ENCODE data around the gene MAP1LC3A.
A peak's percentile ranks its signal among the peaks of the same experiment; 100 is the strongest.

MAP1LC3A gene

DNA sequence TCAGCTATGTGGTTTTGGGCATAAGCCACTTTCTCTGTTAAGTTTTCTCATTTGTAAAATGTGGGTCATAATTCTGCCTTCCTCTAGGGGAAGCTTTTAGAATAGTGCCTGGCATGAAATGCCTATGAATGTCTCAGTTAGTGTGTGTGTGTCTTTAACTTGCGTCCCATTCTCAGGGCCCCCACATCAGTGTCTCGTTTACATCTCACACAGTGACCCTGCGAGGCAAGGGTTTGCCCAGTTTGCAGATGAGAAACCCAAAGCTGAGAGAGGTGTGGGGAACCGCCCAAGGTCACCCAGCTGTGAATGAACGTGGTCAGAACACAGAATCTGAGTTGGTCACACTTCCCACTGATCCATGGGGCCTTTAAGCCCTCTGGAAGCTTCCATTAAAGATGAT, 28.2 kb upstream of the MAP1LC3A start:
- no peak for DNase-seq

DNA sequence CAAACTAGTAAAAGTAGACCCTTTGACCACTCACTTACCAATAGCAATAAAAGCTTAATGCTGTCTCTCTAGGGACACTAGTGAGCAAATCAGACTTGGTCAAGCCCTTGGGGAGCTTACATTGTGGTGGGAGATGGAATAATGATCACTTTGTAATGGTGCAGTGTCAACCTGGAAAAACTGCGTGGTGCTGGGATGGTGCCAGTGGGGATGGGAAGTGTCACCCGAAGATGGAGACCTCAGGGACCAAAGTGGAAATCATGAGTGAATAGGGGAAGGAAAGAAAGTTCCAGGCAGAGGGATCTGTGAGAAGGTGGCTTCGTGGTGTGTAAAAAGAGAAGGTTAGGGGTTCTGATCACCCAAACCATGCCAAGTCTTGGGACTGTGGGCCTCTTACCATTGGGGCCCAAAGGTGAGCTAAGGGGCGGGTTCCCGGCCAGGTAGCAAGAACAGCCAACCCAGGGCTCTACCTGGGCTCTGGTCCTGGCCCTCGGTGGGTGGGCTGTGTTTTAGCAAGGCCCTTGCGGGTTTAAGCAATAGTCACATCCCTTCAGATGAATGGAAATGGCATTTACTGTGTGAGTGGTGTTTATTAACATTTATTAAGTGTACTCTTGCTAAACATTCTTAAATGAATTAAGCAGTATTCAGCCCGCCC, 26.8 kb upstream of the MAP1LC3A start:
- no peak for DNase-seq

DNA sequence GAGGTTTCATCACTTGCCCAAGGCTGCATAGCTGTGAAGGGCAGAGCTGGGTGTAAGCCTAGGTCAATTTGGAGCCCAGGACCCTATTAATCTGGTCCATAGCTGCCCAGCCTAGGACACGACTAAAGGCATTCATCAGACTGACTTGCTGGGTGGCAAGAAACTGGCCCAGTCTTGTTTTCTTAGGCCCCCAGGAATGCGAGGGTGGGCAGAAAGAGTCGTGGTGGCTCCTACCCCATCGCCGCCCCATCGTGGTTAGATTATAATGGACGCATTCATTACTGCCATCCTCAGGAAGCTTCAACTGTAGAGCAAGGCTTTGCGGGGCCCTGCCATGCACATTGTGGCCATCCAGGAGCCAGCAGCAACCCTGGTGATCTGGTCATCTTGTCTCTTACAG, 26.2 kb upstream of the MAP1LC3A start:
- DNase-seq = no peak

DNA sequence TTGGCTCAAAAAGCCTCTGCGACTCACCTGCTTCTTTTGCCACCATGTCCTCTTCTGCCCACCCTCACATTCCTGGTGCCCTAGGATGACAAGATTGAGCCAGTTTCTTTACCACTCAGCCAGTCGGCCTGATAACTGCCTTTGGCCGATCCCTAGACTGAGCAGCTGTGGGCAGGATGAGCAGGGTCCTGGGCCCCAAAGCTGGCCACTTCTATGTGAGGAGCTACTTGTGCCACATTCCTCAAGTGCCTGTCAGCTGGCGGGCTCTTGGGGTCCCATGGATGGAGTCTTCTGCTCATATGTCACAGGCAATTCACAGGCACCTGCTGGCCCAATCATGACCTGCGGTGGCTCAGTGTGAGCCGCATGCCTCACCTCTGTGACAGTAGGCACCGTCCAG, 25.8 kb upstream of the MAP1LC3A start:
- DNase-seq = no peak

DNA sequence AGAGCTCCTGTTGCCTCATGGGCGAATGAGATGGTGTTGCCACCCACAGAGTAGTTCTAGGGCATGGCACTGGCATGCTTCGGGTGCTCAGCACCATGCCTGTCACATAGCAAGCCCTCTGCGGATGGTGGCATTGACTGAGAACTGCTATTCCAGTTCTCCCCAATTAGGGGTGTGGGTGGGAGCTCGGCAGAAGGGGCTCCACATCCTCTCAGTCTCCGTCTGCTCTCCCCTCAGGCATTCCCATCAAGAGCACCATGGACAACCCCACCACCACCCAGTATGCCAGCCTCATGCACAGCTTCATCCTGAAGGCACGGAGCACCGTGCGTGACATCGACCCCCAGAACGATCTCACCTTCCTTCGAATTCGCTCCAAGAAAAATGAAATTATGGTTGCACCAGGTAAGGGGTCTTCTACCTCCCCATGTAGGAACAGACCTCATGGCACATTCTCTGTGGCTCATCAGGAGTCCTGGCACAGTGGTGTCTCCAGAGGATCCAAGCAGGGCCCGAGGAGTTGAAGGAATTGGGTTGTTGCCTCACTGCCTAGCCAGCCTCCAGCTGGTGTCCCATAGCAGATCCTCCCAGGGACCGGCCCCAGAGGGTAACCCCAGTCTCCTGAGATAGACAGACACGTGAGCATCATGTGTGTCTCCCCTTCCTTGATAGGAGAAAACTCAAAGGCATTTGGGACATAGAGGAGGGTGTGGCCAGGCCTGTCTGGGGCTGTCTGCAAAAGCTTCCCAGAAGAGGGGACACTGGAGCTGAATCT, 23.9 kb upstream of the MAP1LC3A start:
- no peak for DNase-seq

DNA sequence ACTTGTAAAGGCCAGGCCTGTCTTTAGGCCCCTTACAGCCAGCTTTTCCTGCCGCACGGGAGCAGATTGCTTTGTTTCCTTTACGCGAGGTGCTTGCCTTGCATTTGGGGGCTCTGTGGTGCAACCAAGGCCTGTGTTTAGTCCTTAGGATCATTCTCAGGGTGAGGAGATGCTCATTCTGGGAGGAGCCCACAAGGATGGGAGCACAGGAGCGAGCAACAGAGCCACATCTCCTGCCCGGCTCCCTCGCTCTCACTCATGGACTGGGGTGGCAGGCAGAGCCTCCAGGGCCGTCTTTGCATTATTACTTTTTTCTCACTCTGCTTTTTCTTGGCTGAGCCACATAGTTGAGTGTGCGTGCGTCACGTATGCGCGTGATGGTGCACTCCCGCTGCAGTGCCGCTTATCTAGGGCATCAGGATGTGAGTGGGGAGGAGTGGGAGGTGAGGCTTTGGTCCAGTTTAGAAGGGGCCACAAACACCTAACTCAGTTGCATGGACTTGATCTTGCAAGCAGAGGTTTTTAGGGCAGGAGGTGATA, 23.1 kb upstream of the MAP1LC3A start:
- DNase-seq = no peak

DNA sequence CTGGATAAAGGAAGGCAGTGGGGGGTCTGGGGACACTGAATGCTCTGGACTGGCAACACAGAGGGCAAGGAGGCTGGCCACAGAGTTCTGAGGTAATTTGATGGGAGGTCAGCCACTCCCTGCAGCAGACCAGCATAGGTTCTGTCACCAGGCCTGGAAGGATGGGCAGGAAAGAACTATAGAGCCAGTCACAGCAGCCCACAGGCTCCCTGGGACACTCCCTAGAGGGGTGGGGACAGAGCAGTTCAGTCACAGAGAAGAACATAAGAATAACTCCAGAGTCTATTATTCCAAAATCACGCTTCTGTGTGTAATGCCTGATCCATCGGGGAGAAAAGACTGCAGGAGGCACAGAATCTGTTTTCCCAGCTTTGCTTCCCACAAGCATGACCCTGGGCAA, 22.7 kb upstream of the MAP1LC3A start:
- no peak for DNase-seq

DNA sequence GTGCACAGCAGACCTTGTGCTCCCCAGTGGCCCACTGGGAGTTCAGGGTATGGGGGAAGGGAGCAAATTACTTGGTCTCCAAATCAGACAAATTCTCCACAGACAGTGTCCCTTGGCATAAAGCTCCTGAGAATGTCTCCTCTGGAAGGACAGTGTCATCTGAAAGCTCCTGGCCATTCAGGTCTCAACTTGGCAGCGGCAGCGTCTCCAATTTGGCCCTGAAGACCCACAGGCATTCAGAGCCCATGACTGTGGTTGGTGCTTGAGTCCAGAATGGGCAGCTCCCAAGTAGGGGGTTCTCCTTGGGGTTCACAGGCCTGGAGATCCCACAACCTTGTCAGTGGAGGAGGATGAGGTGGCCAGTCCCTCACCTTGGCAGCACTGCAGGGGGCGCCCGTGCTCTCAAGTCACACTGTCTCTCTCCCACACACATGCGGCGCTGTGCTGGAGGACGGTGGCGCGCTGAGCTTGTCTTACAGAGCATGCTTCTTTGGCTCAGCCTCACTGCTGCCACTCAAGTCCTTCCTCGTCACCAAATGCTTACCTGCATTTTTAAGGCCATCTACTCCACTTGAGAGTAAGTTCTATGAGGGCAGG, 21.6 kb upstream of the MAP1LC3A start:
- DNase-seq = no peak

DNA sequence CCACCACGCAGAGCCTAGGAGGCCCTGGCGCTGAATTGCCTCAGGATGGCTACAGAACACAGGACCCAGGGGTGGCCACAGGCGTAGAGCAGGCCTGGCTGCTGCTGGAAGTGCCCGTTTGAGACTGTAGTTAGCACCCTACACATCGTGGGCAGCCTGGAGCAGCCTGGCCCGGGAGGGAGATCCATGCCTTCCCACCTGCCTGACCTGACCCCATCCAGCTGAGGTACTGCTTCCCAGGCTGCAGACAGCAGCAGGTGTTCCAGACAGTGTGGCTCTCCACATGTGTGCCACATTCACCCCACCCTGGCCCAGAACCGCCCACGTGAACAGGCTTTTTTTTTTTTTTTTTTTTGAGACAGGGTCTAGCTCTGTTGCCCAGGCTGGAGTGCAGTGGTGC, 20.9 kb upstream of the MAP1LC3A start:
- DNase-seq = no peak

DNA sequence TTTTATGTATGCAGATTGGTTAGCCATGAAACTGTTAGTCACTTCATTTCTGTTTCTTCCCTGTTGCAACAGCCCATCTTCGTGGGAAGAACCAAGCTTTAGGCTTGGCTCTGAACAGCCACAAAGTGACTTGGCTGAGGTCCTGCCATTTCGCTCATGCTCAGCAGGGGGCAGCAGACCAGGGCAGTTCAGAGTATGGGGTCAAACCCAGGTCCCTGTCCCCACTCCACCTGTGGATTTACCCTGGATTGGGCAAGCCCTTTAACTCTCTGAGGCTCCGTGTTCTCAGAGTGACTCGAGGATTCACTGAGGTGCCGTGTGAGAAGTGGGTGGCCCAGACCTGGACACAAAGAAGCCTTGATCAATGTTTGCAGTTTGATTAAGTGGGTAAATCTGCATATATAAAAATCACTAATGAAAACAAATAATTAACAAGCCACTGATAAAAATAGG, 19.8 kb upstream of the MAP1LC3A start:
- peak; percentile 49 for DNase-seq

DNA sequence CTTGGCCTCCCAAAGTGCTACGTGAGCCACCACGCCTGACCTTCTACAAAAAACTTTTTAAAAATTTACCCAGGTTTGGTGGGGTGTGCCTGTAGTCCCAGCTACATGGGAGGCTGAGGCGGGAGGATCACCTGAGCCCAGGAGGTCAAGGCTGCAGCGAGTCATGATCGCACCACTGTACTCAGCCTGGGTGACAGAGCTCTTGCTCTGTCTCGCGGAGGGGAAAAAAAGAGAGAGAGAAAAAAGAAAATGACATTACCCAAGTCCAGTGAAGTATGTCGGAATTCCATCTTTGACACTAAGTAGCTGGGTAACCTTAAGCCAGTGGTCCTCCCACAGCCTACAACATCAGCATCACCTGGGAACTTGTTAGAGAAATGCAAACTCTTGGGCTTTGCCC, 18.8 kb upstream of the MAP1LC3A start:
- no peak for DNase-seq

DNA sequence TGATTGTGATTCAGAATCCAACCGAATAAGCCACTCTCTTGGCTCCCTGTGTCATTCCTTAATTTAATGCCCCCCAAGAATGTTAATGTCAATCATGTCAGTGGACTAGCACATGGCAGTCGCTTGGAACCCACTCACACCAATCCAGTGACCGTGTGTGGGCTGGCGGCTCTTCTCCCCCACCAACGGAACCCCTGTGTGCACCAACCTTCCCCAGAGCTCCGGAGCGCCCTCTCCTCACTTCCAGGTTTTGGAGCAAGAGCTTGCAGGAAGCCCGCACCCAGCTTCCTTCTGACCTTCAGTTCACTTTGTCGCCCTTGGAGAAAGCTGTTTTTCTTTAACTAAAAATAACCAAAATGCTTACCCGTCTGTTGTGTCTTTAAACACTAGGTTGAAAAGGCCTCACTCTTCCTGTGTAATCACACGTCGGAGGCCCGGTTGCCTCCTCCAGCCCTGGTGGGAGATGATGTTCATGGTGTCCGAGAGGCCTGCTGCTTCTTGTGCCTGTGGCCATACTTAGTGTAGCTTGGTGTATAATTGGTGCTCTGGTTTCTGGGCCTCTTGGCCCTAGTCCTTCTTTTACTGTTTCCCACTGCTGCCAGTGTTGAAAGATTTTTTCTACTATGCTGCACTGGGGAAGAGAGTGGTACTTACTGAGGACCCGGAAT, 17.8 kb upstream of the MAP1LC3A start:
- no peak for DNase-seq

DNA sequence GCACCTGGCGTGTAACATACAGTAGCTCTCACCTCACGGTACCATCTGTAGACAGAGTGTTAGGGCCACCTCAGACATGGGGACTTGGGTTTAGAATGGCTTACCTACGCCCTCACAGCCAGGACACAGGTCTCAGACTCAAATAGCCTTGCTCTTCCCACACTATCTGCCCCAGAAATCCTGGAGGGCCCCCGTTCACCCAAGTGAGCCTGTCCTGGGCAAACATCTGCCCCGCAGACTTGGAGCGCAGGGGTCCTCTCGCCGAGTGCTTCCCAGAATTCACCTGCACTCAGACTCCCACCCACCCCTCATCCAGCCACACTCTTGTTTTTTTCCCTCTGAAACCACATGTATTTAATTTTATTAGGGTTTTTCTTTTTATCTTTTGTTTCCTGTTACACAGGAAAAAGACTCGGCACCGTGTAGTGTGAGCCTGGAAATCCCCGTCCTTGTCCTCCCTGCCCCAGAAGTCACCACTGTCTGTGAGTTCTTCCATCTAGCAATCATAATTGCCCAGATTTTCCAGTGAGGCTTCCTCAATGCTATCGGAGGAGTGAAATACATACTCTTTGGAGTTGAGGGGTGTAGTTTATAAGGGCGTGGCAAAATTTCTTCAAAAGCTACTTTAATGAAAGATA, 17.1 kb upstream of the MAP1LC3A start:
- no peak for DNase-seq

DNA sequence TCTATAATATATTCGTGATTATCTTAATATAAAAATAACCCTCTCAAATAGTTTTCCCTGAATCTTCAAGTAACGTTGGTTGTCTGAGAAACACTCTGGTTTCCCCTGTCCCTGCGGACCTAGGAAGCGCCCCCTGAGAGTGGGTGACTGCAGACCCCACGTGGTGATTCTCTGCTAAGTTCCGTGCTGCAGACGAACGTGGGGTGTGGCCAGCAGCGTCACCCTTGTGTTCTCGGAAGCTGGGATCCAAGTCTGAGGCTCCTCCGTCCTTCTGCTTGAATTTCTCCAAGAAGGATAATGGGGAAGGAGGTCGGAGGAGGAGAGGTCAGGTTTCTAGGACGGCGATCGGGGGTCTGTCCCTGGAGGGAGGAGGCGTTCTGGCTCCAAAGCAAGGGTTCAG, 16.6 kb upstream of the MAP1LC3A start:
- DNase-seq = no peak

DNA sequence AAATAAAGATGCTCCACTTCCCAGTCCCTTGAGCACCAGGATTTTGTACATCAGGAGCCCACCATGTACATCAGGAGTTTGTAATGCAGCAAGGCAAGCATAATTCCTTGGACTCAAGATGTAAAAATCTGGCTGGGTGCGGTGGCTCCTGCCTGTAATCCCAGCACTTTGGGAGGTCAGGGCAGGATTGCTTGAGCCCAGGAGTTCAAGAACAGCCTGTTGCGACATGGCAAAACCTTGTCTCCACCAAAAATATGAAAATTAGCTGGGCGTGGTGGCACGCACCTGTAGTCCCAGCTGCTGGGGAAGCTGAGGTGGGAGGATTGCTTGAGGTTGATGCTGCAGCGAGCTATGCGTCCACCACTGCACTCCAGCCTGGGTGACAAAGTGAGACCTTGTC, 16.1 kb upstream of the MAP1LC3A start:
- DNase-seq = no peak

DNA sequence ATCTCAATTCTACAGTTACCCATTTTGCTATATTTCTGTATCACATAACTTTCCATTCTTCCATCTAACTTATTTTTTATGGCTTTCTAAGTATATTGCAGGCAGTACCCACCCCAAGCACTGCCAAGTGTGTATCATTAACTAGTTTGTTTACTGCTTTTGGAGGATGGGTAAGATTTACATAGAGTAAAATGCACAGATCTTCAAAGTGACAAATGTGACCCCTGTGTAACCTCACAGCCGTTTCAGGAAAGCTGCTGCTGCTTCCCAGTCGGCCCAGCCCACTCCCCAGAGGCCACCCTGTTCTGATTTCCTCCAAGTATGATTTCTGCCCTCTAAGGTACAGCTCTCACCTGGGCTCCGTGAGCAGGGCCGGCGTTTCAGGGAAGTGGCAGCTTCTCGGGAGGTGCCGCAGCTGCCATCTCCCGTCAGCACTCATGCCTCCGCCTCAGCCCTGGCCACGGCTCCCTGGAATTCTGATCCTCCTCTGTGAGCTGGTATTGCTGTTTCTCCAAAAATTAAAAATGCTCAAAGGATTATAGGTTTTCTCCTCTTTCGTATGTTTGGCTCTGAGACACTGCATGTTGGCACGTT, 15.0 kb upstream of the MAP1LC3A start:
- DNase-seq = no peak

DNA sequence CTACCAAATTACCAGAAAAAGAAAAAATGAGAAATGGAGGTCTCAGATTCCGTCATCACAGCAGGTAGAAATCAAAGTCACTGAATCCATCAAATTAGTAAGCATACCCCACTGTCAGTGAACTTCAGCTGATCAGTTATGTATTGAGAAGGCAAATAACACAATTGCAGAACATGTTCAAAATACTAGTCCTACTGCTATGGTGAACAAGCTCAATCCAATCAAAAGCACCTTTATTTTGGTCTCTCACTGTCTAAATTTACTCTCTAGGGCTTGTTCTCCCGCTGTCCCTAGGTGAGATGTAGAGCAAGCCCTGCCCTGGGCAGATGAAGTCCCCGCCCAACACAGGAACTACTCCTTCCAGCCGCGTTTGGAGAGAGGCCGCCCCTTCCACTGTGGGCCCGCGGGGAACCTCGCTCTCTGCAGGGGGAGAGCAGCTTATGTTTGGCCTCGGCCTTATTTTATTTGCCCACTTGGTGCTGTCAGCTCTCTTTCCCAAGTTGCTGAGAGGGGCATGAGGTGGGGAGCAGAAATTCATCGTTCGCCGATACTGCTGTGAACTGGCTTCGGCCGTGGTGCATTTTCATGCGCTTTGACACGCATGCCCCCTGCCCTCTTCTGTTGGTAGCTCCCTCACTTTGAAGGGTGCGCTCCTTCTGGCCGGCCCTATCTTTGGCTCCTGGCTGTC, 14.3 kb upstream of the MAP1LC3A start:
- no peak for DNase-seq

DNA sequence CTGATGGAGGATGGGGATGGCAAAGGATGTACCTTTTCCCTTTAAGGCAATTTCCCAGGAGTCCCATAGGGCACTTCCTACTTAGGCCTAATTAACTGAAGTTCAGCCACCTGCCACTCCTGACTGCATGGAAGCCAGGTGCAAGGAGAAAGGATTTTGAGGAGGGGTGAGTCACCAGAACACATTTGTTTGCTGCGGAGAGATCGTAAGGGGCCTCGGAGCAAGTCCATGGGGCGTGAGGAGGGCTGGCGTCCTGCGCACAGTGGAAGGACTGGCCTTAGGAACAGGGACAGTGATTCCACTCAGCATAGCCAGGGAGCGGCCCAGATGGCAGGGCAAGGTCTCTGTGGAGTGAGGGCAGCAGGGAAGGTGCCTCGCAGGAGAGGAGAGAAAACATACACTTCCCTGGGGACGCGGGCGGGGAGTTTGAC, 11.8 kb upstream of the MAP1LC3A start:
- DNase-seq = no peak

DNA sequence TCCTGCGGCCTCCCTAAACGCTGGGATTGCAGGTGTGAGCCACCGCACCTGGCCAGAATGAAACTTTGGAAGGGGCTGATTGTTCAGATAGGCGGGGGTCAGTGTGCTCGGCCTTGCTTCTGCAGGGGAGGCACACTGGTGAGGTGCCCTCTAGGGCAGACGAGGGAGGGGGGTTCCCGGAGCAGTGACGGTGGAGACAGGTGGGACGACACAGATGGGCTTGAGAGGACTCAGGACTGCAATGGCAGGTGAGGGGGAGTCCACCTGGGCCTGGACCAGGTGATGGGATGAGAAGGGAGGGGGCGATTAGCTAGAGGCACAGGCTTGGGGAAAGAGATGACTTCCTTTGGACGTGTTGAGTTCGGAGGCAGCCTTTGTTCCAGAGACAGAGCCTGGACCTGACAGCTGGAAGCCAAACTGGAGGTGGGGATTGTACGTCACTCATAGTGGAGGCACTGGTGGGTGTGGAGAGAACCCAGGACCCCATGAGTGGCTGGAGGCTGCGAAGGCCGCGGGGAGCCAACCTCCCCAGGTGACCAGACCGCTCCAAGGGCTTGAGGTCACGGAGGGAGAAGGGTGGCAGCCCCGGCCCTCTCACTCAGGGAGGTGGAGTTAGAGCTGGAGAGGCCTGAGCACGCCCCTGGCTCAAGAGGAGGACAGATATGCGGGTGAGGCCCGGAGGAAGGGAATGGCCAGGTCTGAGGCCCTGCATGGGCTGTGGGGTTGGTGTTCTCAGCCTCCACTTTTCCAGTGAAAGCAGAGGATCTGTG, 10.5 kb upstream of the MAP1LC3A start:
- no peak for DNase-seq

DNA sequence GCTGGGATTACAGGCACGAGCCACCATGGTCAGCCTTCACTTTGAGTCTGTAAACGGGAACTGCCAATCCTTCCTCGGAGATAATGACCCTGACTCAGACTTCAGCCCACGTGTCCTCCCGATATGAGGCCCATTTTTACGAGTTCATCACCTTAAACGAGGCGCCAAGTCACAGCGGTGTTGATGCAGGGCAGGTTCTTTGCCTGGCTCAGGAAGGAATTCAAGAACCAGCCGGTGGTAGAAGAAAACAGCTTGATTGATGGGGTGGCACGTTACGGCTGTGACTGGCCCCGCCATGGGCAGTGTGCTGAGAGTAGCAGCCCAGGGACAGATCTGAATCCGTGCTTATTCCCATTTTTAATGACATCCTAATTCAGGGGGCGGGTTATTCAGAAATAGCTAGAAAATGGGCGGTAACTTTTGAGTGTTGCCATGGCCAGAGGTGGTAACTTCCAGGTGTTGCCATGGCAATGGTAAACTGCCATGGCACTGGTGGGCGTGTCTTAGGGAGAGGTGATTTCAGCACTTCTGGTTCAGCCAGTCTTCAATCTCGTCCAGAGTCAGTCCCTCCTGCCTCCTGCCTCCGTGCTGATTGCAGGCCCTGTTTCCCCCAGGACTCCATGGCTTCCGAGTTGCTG, 9.1 kb upstream of the MAP1LC3A start:
- DNase-seq = no peak

DNA sequence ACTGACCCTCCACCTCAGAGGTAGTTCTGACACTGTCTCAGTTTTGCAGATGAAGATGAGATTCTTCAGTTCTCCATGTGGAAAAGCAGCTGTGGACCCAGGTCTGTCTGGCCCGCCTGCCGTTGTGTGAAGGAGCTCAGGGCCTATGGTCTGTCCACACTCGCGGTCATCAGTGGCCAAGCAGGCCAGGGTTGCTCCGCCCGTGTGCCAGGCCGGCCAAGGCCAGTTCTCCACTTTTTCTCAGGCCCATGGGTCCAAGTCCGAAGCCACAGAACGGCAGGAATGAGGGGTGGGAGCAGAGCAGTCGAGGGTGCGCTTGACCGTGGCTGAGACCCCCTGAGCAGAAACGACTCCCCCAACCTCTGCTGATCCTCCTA, 8.6 kb upstream of the MAP1LC3A start:
- no peak for DNase-seq
